Ascending aorta (tissue), 2 donors: ENCODE measurements around the gene DHCR7. TPM values are rescaled to one million over a fixed set of nuclear protein-coding genes. Genes with fewer than 3 reads are reported as not detected.

Experiments used
- DNase-seq, 2 donors: peaks; one replicate each; pipeline ENCODE4 v3.0.0-alpha.2; 2019; ENCODE audit warnings: low spot score in 2 of 2
- H3K27ac ChIP-seq, 2 donors: fragments of 200-600 bp; sonication (generic); one replicate each; pipeline ENCODE4 v1.5.1; 2016 to 2017; ENCODE audit warnings: mild to moderate bottlenecking in 1 of 2
- H3K27me3 ChIP-seq: fragments of 200-600 bp; sonication (generic); one replicate; pipeline ENCODE4 v1.5.1; 2017
- H3K36me3 ChIP-seq, 2 donors: fragments of 200-600 bp; sonication (generic); one replicate each; pipeline ENCODE4 v1.5.1; 2016
- H3K4me1 ChIP-seq, 2 donors: fragments of 200-600 bp; sonication (generic); one replicate each; pipeline ENCODE4 v1.5.1; 2016 to 2017; ENCODE audit warnings: mild to moderate bottlenecking in 1 of 2
- H3K4me3 ChIP-seq, 2 donors: fragments of 200-600 bp; sonication (generic); one replicate each; pipeline ENCODE4 v1.5.1; 2016 to 2017; ENCODE audit warnings: mild to moderate bottlenecking in 1 of 2
- H3K9me3 ChIP-seq, 2 donors: fragments of 200-600 bp; sonication (generic); one replicate each; pipeline ENCODE4 v1.5.1; 2016
- intact Hi-C: fragments of 100-400 bp; cut with DNase I; formaldehyde crosslinking; loops from one replicate; pipeline ENCODE4 v1.15.1; 2023
- total RNA-seq: library from RNA; depleted of rRNA; stranded (reverse); fragments of >200 nt; gene quantifications from one replicate; pipeline ENCODE4 v1.1.0, GENCODE V29; 2016
- TF ChIP-seq, protein P1 (sequence below), 3 experiments: fragments of 200-600 bp in 2 of 3; fragments of 450-650 bp in 1 of 3; sonication (generic) in 2 of 3; IDR thresholded peaks; one replicate each; pipeline ENCODE4 v1.5.1; 2016 to 2019; ENCODE audit warnings: antibody characterized with exemption in 3 of 3, mild to moderate bottlenecking in 1 of 3, moderate library complexity in 1 of 3

DHCR7 gene
- total RNA-seq, 1 donor from 2014 or later, result 66.2 TPM

DNA sequence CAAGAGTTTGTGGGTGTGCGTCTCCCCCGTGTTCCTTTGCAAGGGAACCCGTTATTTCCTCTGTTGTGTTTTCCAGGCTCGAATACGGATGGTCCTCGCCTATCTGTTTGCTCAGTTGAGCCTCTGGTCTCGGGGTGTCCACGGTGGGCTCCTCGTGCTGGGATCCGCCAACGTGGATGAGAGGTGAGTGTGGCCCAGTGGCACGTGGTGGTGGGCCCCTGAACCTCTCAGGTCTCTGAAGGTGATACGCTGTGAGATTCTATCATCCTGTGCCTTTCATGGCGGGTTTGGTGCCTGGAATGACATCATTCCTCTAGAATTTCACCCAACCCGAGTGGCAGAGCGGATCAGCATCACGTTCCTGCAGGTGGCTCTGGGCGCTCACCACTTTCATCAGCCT is 37.3 kb upstream of the DHCR7 start:
- DNase-seq, result peak in 1 of 2 donors; percentile 58
- Histone ChIP-seq H3K4me1 (no peaks in the 10 kb centered on the region), H3K9me3 (no peaks in the 10 kb centered on the region), H3K4me3 (no peak overlapping the region), H3K36me3 (peaks cover 72 to 76% of the 10 kb centered on the region in 2 donors), H3K27ac (no peak overlapping the region), H3K27me3 (no peaks in the 10 kb centered on the region)
- TF ChIP-seq, protein P1, sequence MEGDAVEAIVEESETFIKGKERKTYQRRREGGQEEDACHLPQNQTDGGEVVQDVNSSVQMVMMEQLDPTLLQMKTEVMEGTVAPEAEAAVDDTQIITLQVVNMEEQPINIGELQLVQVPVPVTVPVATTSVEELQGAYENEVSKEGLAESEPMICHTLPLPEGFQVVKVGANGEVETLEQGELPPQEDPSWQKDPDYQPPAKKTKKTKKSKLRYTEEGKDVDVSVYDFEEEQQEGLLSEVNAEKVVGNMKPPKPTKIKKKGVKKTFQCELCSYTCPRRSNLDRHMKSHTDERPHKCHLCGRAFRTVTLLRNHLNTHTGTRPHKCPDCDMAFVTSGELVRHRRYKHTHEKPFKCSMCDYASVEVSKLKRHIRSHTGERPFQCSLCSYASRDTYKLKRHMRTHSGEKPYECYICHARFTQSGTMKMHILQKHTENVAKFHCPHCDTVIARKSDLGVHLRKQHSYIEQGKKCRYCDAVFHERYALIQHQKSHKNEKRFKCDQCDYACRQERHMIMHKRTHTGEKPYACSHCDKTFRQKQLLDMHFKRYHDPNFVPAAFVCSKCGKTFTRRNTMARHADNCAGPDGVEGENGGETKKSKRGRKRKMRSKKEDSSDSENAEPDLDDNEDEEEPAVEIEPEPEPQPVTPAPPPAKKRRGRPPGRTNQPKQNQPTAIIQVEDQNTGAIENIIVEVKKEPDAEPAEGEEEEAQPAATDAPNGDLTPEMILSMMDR (IDR thresholded peaks at IDR 0.05), result no peak
- intact Hi-C loops, result no loop called here

GRCh38 chr11:71485063-71485399 is 36.8 kb upstream of the DHCR7 start:
- Histone ChIP-seq H3K4me3 (no peak overlapping the region), H3K4me1 (no peaks in the 10 kb centered on the region), H3K36me3 (peaks cover 72 to 76% of the 10 kb centered on the region in 2 donors), H3K27ac (no peak overlapping the region), H3K9me3 (no peaks in the 10 kb centered on the region), H3K27me3 (no peaks in the 10 kb centered on the region)
- DNase-seq, result peak in 1 of 2 donors; percentile 35
- intact Hi-C loops, result no loop called here
- TF ChIP-seq, protein P1 (IDR thresholded peaks at IDR 0.05), result no peak

- Histone ChIP-seq H3K27ac (no peak overlapping the region), H3K27me3 (no peaks in the 10 kb centered on the region), H3K4me1 (no peaks in the 10 kb centered on the region), H3K36me3 (peaks cover 77% of the 10 kb centered on the region in 2 donors), H3K4me3 (no peak overlapping the region), H3K9me3 (no peaks in the 10 kb centered on the region)
- intact Hi-C loops, result no loop called here
- peak in 1 of 2 donors; percentile 52 for DNase-seq
- TF ChIP-seq, protein P1 (IDR thresholded peaks at IDR 0.05), result no peak
Measured at GRCh38 chr11:71484248-71485062, 36.3 kb upstream of the DHCR7 start.

- no peaks in the 10 kb centered on the region for H3K9me3 ChIP-seq
- peaks cover 80 to 85% of the 10 kb centered on the region in 2 donors for H3K36me3 ChIP-seq
- H3K4me3 ChIP-seq, result no peak overlapping the region
- TF ChIP-seq, protein P1 (IDR thresholded peaks at IDR 0.05), result no peak
- no peaks in the 10 kb centered on the region for H3K27me3 ChIP-seq
- intact Hi-C loops, result no loop called here
- H3K4me1 ChIP-seq, result no peaks in the 10 kb centered on the region
- H3K27ac ChIP-seq, result no peak overlapping the region
- DNase-seq, result no peak
Measured at GRCh38 chr11:71483692-71484091, 35.5 kb upstream of the DHCR7 start.

DNA sequence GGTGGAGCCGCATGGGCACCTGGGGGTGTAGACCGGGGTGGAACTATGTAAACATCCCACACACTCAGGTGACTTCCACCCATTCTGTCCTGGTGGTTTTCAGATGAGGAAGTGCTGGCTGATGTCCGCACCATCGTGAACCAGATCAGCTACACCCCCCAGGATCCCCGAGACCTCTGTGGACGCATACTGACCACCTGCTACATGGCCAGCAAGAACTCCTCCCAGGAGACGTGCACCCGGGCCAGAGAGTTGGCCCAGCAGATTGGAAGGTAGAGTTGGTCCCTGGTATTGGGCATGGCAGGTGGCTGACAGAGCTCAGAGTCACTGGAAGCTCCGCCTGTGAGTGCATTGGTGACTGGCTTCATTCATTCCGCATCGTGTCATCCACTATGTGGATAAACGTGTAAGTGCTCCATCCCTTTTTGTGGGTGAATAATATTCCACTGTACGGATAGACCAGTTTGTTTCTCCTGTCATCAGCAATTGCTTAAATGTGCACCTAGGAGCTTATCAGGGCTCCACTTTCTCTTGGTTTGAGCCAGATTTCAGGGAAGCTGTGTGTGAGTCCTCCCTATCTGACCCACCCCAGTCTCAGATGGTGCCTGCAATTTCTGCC is 34.7 kb upstream of the DHCR7 start:
- Histone ChIP-seq H3K4me3 (no peak overlapping the region), H3K9me3 (no peaks in the 10 kb centered on the region), H3K27ac (no peak overlapping the region), H3K27me3 (no peaks in the 10 kb centered on the region), H3K4me1 (no peaks in the 10 kb centered on the region), H3K36me3 (peaks cover 74 to 90% of the 10 kb centered on the region in 2 donors)
- no peak for DNase-seq
- TF ChIP-seq, protein P1 (IDR thresholded peaks at IDR 0.05), result no peak
- intact Hi-C loops, result no loop called here
